ENCODE measurements around the gene DDX31.

The DDX31 gene

GRCh38 chr9:132647806-132648205 is 22.0 kb downstream of the DDX31 start:
- no peak overlapping the region for H3K4me3 ChIP-seq (ENCODE audit: severe bottlenecking)
- no peaks in the 10 kb centered on the region for H3K27me3 ChIP-seq (ENCODE audit: insufficient read depth, poor library complexity, severe bottlenecking)
- no peak for DNase-seq (ENCODE audit: low spot score)
- ATAC-seq (ENCODE audit: low read depth): no peak
- no peaks in the 10 kb centered on the region for H3K9me3 ChIP-seq (ENCODE audit: severe bottlenecking)
- H3K36me3 ChIP-seq (ENCODE audit: low read depth): peaks cover 100% of the 10 kb centered on the region
- H3K4me1 ChIP-seq (ENCODE audit: insufficient read depth, poor library complexity, severe bottlenecking): peaks cover 7% of the 10 kb centered on the region
- H3K27ac ChIP-seq (ENCODE audit: poor library complexity, severe bottlenecking): peak overlapping the region; percentile 67
- TF ChIP-seq CTCF (IDR thresholded peaks at IDR 0.05; ENCODE audit: poor library complexity, severe bottlenecking): no peak

DNA sequence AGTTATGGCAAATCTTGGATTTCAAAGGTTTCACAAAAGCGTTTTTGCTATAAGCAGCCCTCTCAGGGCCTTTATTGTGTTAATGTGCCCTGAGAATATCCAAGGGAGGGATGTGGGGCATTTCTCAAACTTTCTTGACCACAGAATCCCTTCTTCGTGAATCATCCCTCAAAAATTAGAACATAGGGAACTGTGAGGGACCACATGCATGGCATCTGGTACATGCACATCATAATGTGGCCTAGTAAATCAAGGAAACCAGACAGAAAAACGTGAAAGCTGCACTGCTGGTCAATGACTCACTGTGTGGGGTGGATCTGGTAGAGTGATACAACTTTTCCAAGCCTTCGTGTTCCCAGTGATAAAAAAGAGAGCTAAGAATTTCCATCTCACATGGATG is 22.4 kb downstream of the DDX31 start:
- no peak for DNase-seq (ENCODE audit: low spot score)
- ATAC-seq (ENCODE audit: low read depth): peak; percentile 75; the same call in 2 of the 3 replicates

DNA sequence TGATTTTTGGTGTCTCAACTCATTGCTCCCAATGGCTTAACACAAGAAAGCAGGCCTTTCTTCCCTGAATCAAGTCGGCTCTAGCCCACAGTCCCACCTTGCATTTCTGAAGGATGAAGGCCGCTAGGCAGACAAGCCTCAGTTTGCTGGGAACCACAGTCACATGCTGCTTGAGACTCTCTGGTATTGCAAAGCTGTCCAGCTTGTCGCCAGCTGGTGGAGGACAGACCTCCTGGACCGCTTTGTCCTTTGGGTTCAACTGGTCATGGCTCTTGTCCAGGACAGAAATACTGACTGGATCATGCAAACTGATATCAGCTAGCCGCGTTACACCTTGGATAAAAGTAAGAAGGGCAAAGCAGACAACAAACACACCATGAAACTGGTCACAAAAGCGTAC is 23.1 kb downstream of the DDX31 start:
- TF ChIP-seq CTCF (IDR thresholded peaks at IDR 0.05; ENCODE audit: poor library complexity, severe bottlenecking): no peak
- peaks cover 95% of the 10 kb centered on the region for H3K36me3 ChIP-seq (ENCODE audit: low read depth)
- H3K4me1 ChIP-seq (ENCODE audit: insufficient read depth, poor library complexity, severe bottlenecking): peaks cover 7% of the 10 kb centered on the region
- H3K27me3 ChIP-seq (ENCODE audit: insufficient read depth, poor library complexity, severe bottlenecking): no peaks in the 10 kb centered on the region
- no peaks in the 10 kb centered on the region for H3K9me3 ChIP-seq (ENCODE audit: severe bottlenecking)
- H3K4me3 ChIP-seq (ENCODE audit: severe bottlenecking): no peak overlapping the region
- peak overlapping the region; percentile 67 for H3K27ac ChIP-seq (ENCODE audit: poor library complexity, severe bottlenecking)
- no peak for ATAC-seq (ENCODE audit: low read depth)
- no peak for DNase-seq (ENCODE audit: low spot score)

More for the DNA sequence above, 22.4 kb downstream of the DDX31 start:
- peaks cover 7% of the 10 kb centered on the region for H3K4me1 ChIP-seq (ENCODE audit: insufficient read depth, poor library complexity, severe bottlenecking)
- H3K27me3 ChIP-seq (ENCODE audit: insufficient read depth, poor library complexity, severe bottlenecking): no peaks in the 10 kb centered on the region
- H3K27ac ChIP-seq (ENCODE audit: poor library complexity, severe bottlenecking): peak overlapping the region; percentile 67
- TF ChIP-seq CTCF (IDR thresholded peaks at IDR 0.05; ENCODE audit: poor library complexity, severe bottlenecking): no peak
- no peak overlapping the region for H3K4me3 ChIP-seq (ENCODE audit: severe bottlenecking)
- no peaks in the 10 kb centered on the region for H3K9me3 ChIP-seq (ENCODE audit: severe bottlenecking)
- peaks cover 97% of the 10 kb centered on the region for H3K36me3 ChIP-seq (ENCODE audit: low read depth)

DNA sequence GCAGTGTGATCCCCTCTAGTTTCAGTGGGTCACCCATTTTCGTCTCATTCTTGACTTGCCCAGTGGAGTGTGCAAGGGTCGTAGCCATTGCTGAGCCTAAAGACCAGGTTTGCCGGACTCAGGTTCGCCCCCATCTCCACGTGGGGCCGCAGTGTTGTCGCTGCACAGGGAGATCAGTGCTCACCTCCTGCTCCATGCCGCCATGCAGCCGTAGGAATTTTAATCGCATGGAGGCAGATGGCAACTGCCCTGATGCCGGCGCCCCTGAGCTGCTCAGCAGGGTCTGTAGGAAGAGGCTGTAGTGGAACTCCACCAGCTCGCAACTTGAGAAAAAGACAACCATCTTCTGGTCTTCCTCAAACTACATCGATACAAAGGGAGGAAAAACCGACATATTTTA is 24.1 kb downstream of the DDX31 start:
- no peak for DNase-seq (ENCODE audit: low spot score)

More for the DNA sequence above, 24.1 kb downstream of the DDX31 start:
- H3K4me3 ChIP-seq (ENCODE audit: severe bottlenecking): no peak overlapping the region
- peaks cover 5% of the 10 kb centered on the region for H3K4me1 ChIP-seq (ENCODE audit: insufficient read depth, poor library complexity, severe bottlenecking)
- H3K9me3 ChIP-seq (ENCODE audit: severe bottlenecking): no peaks in the 10 kb centered on the region
- peaks cover 95% of the 10 kb centered on the region for H3K36me3 ChIP-seq (ENCODE audit: low read depth)
- no peaks in the 10 kb centered on the region for H3K27me3 ChIP-seq (ENCODE audit: insufficient read depth, poor library complexity, severe bottlenecking)
- ATAC-seq (ENCODE audit: low read depth): no peak
- no peak overlapping the region for H3K27ac ChIP-seq (ENCODE audit: poor library complexity, severe bottlenecking)
- TF ChIP-seq CTCF (IDR thresholded peaks at IDR 0.05; ENCODE audit: poor library complexity, severe bottlenecking): no peak

All from RWPE2 (cell line).